Prostate gland (tissue), 2 donors: ENCODE data around the gene MRM1. TPM values are rescaled to one million over a fixed set of nuclear protein-coding genes. Genes with fewer than 3 reads are reported as not detected.

Experiments used
- DNase-seq: peaks from one replicate; pipeline ENCODE4 v3.0.0-alpha.2; 2019; ENCODE audit warnings: low spot score
- H3K27ac ChIP-seq, 2 donors: fragments of 200-600 bp; sonication (generic); 2 replicates each; pipeline ENCODE4 v1.5.1; 2017 to 2019
- H3K27me3 ChIP-seq: fragments of 200-600 bp; sonication (generic); replicated peaks from 2 replicates; pipeline ENCODE4 v1.5.1; 2019; ENCODE audit not compliant: insufficient read depth
- H3K36me3 ChIP-seq, 2 donors: fragments of 200-600 bp; sonication (generic); 1 replicate in 1 of 2; 2 replicates in 1 of 2; pipeline versions ENCODE4 v1.5.1 to v1.8.1; 2017 to 2019
- H3K4me1 ChIP-seq: fragments of 200-600 bp; sonication (generic); replicated peaks from 2 replicates; pipeline ENCODE4 v1.5.1; 2019
- H3K4me3 ChIP-seq, 2 donors: fragments of 200-600 bp; sonication (generic); 2 replicates each; pipeline ENCODE4 v1.5.1; 2017 to 2019
- H3K9me3 ChIP-seq: fragments of 200-600 bp; sonication (generic); 2 replicates; pipeline ENCODE4 v1.5.1; 2017
- CTCF ChIP-seq, 4 experiments: fragments of 200-600 bp in 2 of 4; fragments of 450-650 bp in 2 of 4; sonication (generic) in 2 of 4; IDR thresholded peaks; 1 replicate in 3 of 4; 2 replicates in 1 of 4; pipeline ENCODE4 v1.5.1; 2016 to 2019; ENCODE audit warnings: antibody characterized with exemption in 4 of 4, mild to moderate bottlenecking in 2 of 4, moderate library complexity in 2 of 4
- POLR2A ChIP-seq: fragments of 450-650 bp; IDR thresholded peaks from one replicate; pipeline ENCODE4 v1.6.1; 2016; ENCODE audit warnings: antibody characterized with exemption, mild to moderate bottlenecking
- POLR2AphosphoS5 ChIP-seq: sonication (generic); formaldehyde crosslinking; IDR thresholded peaks from one replicate; pipeline ENCODE4 v1.6.1; 2017; ENCODE audit warnings: antibody characterized with exemption
- WGBS: methylation state at CpG from one replicate; pipeline ENCODE4 v1.1.5; 2018; 5-methylcytosine and 5-hydroxymethylcytosine counted together
- intact Hi-C: fragments of 100-400 bp; cut with DNase I; formaldehyde crosslinking; loops from one replicate; pipeline ENCODE4 v1.14.2; 2022
- total RNA-seq, 2 donors: library from RNA; depleted of rRNA; stranded (reverse); fragments of >200 nt; gene quantifications; one replicate each; pipeline ENCODE4 v1.1.0, GENCODE V29; 2016

MRM1 gene
- total RNA-seq, 2 donors from 2014 or later, result 7.8 to 10.2 TPM

- DNase-seq, result no peak
- no peaks in the 10 kb centered on the region for H3K9me3 ChIP-seq
- TF ChIP-seq POLR2AphosphoS5, result no peak
- TF ChIP-seq CTCF (IDR thresholded peaks at IDR 0.05), result no peak
- TF ChIP-seq POLR2A, result no peak
- H3K27ac ChIP-seq, result no peak overlapping the region
- no peak overlapping the region for H3K4me3 ChIP-seq
- no peaks in the 10 kb centered on the region for H3K4me1 ChIP-seq
- WGBS, result 84% methylated on average over 7 of the region's 7 CpGs
- no peaks in the 10 kb centered on the region for H3K27me3 ChIP-seq
- H3K36me3 ChIP-seq, result no peaks in the 10 kb centered on the region
- intact Hi-C loops, result no loop called here
Observed at GRCh38 chr17:36608280-36608679, 6.9 kb downstream of the MRM1 start.

GRCh38 chr17:36608794-36609497 lies 7.6 kb downstream of the MRM1 start:
- TF ChIP-seq POLR2A (no peak), POLR2AphosphoS5 (no peak), CTCF (IDR thresholded peaks at IDR 0.05) (peak in 3 of 4 experiments; percentile 26 to 50 (median 45))
- no peaks in the 10 kb centered on the region for H3K9me3 ChIP-seq
- 49% methylated on average over 24 of the region's 24 CpGs for WGBS
- no peaks in the 10 kb centered on the region for H3K27me3 ChIP-seq
- H3K36me3 ChIP-seq, result no peaks in the 10 kb centered on the region
- DNase-seq, result peak; percentile 26
- no peak overlapping the region for H3K27ac ChIP-seq
- intact Hi-C loops, result no loop called here
- no peak overlapping the region for H3K4me3 ChIP-seq
- H3K4me1 ChIP-seq, result no peaks in the 10 kb centered on the region

GRCh38 chr17:36609498-36609862 lies 8.1 kb downstream of the MRM1 start:
- H3K27ac ChIP-seq, result no peak overlapping the region
- no peaks in the 10 kb centered on the region for H3K9me3 ChIP-seq
- 86% methylated on average over 7 of the region's 7 CpGs for WGBS
- H3K27me3 ChIP-seq, result no peaks in the 10 kb centered on the region
- no peaks in the 10 kb centered on the region for H3K36me3 ChIP-seq
- intact Hi-C loops, result no loop called here
- TF ChIP-seq CTCF (IDR thresholded peaks at IDR 0.05) (no peak), POLR2AphosphoS5 (no peak), POLR2A (no peak)
- no peak for DNase-seq
- H3K4me1 ChIP-seq, result no peaks in the 10 kb centered on the region
- H3K4me3 ChIP-seq, result no peak overlapping the region

- intact Hi-C loops, result no loop called here
Observed at GRCh38 chr17:36610474-36610873, 9.1 kb downstream of the MRM1 start.

More at GRCh38 chr17:36610474-36610873, 9.1 kb downstream of the MRM1 start:
- Histone ChIP-seq H3K4me1 (no peaks in the 10 kb centered on the region), H3K27ac (no peak overlapping the region), H3K36me3 (no peaks in the 10 kb centered on the region), H3K4me3 (no peak overlapping the region), H3K27me3 (no peaks in the 10 kb centered on the region), H3K9me3 (no peaks in the 10 kb centered on the region)
- DNase-seq, result no peak
- WGBS, result 88% methylated on average over 6 of the region's 6 CpGs
- TF ChIP-seq POLR2A (no peak), POLR2AphosphoS5 (no peak), CTCF (IDR thresholded peaks at IDR 0.05) (no peak)
